GM19238 (cell line): ENCODE data around the gene CSTB.
"Not testable (repeated sequence)": the region's sequence is repeated elsewhere in the genome, so short reads cannot be mapped to it uniquely, and the experiment has no call there.

Experiments used
- DNase-seq: peaks from one replicate; pipeline ENCODE4 v3.0.0; 2011; ENCODE audit warnings: low spot score; ENCODE audit not compliant: insufficient read length

Gene CSTB, protein sequence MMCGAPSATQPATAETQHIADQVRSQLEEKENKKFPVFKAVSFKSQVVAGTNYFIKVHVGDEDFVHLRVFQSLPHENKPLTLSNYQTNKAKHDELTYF

DNA sequence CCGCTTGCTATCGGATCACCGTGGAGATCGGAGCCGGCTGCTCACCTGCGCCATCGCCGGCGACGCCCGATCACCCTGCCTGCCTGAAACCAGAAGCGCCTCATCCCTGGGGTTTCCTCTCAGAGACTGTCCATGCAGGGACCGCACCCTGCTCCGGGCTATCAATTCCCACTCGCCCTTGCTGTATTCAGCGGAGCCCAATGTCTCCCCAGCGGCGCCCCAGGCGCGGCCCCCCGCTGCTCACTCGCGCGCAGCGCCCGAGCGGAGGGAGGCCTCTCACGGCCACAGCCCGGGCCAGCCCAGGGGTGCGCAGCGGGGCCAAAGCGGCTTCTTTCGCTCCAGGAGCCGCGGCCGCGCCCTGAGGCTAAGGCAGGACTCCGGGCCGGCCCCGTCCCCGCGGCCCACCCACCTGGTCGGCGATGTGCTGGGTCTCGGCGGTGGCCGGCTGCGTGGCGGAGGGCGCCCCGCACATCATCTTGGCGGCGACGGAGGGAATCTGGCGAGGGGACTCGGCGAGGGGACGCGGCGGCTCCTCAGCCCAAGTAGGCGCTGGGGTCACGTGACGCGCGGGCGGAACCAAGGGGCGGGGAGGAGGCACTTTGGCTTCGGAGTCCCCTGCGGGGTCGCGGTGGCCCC, at the start of gene CSTB:
TSS of gene CSTB (minus strand) at position 514 of the 636 bp plus-strand sequence. CDS start at position 475, 39 bp downstream.
- peak; percentile 93 for DNase-seq

DNA sequence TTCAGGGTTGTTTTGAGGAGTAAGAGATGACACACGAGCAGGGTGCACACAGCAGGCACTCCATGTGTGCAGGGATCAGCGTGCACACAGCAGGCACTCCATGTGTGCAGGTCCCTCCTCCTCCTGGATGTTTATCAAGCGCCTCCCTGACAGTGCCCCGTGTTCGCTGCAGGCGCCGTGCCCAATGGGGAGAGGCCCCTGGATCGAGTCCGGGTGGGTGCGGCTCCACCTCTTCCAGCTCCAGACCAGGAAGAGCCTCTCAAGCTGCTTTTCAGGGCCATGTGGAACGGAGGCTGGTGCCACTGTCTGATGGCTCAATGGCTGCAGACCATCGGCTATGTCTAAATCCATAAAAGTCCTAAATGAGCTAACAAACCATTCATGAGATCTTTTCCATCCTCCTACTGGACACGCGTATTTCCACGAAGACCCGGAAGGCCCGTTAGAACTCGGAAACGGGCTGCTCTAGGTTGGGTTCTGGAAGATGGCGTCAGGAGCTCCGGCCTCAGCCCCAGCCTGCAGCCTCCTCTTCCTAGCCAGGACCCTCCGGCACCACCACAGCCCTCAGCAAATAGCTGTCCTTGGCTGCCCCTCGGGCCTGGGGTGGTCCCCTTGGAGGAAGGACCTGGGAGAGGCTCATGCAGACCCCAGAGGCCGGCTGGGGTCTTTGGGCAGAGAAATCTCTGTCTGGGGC, 49.3 kb upstream of the CSTB start:
- no peak for DNase-seq

DNA sequence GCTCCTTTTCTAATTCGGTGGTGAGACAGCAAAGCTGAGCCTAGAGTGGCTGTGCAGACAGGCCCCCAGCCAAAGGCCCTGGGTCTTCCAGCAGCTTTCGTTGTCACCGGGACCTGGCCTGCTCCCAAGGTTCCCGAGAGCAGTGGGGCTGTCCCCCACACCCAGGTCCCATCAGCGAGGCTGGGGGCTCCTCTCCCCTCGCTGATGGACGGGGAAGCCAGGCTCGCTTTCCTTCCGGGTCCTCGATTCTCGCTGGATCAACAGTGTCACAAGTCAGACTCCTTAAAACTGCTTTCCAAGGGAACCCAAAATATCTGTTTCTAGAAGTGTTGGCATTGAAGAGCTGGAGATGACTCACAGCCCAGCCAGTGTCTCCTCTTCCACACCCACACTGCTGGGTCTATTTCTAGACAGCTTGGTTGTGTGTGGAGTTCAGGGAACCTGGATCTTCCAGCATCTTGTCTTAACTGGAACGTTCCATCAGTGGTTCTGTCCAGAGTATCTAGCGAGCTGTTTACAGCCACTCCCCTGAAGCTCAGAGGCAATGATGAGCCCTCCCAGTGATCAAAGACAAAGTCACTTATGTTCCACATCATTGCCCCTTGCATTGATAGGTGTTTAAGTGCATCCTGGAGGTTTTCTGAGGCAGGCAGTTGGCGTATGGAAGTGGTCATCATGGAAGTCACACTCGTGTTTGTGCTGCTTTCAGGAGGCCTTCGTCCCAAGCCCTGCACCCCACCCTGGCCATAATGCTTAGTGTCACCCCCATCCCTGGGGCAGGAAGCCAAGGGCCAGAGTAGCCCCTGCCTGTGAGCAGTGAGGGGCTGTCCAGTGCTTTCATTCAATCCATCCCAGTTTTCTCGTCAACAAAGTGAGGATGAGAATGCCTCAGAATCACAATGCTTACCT, 48.5 kb upstream of the CSTB start:
- no peak for DNase-seq

DNA sequence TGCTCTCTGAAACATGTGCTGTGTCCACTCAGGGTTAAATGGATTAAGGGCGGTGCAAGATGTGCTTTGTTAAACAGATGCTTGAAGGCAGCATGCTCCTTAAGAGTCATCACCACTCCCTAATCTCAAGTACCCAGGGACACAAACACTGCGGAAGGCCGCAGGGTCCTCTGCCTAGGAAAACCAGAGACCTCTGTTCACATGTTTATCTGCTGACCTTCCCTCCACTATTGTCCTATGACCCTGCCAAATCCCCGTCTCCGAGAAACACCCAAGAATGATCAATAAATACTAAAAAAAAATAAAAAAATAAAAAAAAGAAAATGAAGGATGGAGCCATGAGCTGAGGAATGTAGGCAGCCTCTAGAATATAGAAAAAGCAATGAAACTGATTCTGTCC, 46.6 kb upstream of the CSTB start:
- not testable (repeated sequence) for DNase-seq

DNA sequence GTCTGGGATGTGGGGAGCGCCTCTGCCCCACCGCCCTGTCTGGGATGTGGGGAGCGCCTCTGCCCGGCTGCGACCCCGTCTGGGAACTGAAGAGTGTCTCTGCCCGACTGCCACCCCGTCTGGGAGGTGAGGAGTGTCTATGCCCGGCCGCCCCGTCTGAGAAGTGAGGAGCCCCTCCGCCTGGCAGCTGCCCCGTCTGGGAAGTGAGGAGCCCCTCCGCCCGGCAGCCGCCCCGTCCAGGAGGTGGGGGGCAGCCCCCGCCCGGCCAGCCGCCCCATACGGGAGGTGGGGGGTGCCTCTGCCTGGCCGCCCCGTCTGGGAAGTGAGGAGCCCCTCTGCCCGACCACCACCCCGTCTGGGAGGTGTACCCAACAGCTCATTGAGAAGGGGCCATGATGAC, 46.1 kb upstream of the CSTB start:
- not testable (repeated sequence) for DNase-seq

DNA sequence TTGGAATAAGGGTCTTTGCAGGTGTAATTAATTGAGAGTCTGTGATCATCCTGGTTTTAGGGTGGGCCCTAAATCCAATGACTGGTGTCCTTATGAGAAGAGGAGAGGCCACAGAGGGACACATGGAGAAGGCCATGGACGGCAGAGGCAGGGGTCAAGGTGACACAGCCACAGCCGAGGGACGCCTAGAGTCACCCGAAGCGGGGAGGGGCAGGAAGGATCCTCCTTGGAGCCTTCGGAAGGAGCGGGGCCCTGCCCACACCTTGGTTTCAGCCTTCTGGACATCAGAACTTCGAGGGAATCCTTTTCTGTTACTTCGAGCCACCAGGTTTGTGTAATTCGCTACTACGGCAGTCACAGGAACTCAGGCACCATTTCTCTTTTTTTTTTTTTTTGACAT, 44.4 kb upstream of the CSTB start:
- DNase-seq = no peak

DNA sequence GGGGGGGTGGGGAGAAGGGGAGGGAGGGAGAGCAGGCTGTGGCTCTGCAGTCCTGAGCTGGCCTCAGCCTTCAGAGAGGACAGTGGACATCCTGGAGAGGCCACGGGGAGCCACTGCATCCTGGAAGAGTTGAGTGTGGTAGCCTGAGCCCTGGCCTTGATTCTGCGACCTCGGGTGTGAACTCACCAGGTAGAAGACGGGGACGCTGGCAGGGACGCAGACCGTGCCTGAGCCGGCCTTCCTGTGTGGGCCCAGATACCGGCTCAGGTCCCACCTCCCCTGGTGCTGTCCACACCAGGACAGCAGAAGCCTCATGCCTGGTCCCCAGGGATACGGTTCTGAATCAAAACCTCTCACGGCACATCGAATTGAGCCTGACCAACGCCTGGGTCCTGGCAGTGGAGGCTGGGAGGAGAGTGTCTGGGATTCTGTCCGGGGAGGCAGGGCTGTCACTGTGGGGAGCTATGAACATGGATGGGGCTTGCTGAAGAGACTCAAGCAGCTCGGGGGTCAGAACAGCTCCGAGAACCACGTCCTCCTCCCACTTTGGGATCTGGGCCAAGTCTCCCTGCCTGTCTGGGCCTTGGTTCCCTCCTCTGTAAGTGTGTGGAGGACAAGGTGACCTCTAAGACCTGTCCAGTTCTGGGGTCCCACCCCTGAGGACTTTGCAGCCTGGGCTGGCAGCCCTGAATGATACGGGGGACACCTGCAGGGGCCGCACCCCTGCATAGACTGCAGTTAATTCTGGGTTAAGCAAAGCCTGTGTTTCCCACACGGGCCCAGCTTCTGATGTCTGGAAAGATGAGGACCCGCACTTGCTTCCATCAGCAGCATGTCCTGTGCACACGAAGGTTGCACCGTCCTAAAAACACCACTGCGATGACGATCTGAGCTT, 43.6 kb upstream of the CSTB start:
- DNase-seq = no peak

DNA sequence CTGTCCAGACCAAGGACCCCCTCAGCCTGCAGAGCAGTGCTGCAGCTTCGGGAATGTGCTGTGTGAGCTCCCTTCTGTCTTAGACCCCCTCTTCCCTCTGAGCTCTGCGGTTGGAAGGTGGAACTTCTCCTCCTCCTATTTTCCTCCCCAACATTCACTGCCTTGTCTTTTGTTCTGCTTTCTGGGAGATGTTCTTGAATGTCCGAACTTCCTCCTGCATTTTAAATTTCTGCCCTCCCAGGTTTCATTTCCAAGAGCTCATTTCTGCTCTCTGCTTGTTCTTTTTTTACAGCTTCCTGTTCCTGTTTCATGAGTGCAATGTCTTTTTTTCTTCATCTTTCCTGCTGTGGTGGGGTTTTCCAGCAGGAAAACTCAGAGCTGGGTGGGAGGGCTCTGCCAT, 42.6 kb upstream of the CSTB start:
- DNase-seq = no peak

DNA sequence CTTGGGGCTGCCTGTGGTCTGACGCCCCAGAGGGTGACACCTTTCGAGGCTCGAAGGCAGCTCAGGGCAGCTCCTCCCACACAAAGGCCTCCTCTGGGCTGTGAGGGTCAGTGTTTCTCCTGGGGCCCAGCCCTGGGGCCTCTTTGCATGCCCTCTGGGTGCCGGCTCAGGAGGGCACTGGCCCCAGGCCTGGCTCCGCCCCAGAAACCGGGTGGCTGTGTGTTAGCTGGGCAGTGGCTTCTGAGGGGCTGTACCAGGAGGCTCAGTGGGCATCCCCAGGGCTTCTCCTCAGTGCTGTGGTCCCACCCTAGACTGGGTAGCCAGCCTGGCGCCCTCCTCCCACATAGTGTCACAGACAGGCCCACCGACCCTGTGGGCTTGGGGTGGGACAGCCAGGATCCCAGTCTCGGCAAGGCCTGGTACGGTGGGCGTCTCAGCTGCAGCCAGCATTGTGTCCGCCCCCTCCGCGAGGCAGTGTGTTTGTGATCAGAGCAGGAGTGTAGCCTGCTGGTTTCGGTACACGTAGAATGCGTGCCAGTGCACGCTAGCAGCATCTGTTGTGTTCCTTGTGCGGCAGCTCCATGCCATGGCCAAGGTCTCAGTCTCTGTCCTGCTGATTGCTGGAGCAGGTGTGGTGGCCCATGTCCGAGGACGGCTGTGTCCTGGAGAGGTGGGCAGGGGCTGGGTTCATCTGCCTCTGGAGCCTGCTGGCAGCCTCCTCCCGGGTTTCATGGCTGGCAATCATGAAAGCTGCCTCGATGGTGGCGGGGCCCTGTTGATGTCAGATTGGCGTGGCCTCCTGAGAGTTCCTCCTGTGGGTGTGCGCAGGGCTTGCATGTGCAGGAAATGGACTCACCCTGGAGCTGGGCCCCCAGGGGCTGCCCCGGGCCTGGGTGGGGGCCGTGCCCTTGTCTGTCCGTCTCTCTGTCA, 41.3 kb upstream of the CSTB start:
- no peak for DNase-seq

DNA sequence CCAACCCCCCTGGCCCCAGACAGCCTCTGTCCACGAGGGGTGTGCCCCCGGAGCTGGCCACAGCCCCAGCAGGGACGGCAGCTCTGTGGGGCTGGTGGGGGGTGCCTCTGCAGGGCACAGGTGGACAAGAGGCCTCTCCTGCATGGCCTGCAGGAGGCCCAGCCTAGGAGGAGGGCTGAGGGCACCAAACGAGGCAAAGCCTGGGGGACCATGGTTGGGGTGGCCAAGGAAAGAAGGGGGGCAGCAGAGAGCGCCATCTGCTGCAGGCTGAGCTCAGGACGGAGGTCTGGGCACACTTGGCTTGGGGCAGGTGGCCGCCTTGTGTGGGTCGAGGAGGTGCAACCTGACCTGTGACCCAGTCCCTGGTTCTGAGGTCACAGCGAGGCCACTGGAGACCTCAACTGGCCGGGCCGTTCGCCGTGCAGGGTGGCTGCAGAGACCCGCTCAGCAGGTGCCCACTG, 40.5 kb upstream of the CSTB start:
- no peak for DNase-seq

DNA sequence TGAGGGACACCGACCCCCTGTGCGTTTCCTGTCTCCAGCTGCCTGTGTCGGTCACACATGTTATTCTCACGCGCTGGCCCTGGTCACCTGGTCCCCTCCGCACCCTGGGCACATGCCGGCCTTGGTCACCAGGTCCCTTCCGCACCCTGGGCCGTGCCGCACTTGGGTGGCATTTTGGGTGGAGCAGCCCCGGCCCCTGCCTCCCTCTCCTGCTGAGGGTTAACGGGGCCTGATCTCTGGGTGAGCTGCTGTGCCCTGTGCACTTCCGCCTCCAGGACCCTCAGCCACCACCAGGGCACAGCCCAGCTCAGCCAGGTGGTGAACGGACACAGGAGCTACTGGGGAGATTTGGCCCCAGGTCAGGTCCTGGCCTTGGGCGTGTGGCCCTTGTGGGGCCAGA, 39.9 kb upstream of the CSTB start:
- no peak for DNase-seq

DNA sequence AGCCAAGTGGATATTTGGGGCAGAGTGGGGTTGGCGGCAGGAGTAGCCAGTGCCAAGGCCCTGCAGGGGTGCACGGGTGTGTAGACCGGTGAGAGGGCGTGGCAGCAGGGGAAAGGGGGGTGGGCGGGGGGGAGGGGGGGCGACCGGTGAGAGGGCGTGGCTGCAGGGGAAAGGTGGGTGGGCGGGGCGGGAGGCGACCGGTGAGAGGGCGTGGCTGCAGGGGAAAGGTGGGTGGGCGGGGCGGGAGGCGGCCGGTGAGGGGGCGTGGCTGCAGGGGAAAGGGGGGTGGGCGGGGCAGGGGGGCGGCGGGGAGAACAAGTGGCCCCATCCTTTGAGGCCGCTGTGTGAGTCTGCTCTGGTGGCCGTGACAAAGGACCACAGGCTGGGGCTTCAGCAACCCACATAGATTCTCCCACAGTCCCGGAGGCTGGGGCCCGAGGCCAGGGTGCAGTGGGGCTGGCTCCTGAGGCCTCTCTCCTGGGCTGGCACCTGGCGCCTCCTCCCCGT, 39.1 kb upstream of the CSTB start:
- DNase-seq = no peak

DNA sequence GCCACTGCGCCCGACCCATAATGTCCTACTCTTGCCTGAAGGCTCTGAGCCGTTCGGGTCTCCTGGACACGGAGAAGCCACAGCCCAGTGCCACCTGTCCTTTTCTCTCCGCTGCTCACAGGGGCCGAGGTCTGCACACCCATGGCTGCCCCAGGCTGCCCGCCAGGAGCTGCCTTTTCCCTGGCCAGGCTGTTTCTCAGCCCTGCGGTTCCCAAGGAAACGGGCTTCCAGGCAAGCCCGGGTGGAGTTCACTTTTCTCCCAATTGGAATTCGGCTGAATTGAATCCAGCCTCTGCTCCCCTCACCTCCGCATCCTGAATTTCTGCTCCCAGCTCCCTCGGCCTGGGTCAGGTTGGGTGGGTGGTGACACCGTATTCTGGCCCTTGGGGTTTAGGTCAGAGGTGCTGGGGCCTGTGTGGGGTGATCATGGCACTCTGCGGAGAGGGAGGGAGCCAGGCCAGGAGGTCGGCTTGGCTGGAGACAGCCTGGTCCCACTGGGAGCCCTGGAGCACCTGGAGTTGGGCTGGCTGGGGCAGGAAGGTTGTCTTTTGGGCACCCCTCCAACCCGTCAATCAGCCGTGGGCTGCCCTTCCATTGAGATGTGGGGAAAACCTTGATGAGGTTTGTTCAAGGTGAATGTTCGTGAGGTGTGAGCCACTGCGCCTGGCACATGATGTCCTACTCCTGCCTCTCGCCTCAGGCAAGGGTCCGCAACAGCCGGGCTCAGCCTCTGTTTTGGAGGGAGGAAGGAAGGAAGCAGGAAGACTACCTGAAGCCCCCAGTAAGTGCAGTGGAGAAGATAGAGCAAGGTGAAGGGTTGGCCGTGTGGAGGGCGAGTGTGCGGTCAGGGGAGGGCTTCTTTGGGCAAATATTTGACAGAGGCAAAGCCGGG, 38.4 kb upstream of the CSTB start:
- DNase-seq = no peak

DNA sequence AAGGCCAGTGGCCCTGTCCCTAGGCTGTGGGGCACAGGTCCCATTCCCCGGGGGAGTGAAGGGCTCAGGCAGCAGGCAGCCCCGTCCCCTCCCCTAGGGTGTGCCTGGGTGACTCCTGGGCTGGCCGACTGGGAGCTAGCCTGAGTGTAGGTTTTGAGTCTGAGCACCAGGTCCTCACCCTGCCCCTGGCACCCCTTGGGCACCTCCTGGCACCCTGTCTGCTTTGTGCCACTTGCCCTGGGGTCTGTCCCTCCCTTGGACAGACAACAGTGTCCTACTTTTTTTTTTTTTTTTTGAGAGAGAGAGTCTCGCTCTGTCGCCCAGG, 37.5 kb upstream of the CSTB start:
- DNase-seq = no peak

DNA sequence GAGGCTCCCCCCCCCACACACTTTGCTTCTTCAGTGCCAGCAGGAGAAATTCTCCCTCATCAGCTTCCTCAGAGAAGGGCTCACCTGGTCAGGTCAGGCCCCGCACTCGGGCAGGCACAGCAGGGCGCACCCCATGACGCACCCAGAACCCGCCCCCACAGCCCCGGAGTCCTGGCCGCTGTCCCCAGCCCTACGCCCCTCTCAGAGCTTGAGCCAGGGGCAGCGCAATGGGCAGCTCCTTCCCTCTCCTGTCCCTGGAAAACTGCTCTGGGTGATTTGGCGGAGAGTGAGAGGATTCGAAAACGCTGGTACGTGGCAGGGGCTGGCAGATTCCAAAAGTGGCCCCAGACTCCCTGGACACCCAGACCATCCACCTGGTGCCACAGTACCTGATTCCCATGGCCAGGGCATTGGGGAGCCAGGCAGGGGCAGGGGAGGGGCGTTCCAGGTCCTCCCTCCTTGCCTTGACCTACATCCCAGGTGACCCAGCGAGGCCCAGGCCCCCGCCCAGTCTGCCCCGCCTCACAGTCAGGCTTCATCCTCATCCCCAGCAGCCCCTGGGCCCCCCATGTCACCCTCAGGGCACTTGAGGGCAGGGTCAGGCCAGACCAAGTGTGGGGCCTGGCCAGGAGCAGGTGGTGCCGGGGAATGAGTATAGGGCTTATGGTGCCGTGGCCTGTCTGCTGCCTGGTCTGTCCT, 37.0 kb upstream of the CSTB start:
- no peak for DNase-seq

DNA sequence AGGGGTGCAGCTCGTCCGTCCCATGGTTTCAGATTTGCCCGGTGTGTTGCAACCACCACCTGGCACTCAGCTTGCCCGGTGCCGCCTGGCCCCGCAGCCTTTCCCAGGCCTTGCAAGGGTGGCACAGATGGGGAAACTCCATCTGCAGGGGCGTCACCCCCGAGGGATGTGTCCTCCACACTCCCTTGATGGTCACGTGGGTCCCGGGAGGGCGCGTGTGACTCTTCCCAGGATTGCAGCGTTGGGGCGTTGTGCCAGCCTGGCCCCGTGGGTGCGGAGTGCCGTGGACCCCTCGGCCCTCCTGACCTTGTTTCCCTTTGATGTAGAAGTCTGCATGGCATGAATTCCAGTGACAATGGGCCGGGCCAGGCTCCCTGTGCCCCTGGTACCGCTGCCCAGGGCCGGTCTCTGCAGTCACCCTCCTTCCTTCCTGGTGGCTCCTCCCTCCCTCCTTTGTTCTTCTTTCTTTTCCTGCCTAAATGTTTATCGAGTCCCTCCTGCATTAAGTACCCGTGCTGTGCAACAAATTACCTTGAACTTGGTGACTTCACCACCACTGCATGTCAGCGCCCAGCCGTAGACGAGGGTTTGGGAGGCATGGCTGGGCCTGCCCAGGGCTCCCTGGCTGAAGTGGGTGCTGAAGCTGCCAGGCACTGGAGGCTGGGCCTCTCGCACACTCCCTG, 36.2 kb upstream of the CSTB start:
- DNase-seq = no peak

DNA sequence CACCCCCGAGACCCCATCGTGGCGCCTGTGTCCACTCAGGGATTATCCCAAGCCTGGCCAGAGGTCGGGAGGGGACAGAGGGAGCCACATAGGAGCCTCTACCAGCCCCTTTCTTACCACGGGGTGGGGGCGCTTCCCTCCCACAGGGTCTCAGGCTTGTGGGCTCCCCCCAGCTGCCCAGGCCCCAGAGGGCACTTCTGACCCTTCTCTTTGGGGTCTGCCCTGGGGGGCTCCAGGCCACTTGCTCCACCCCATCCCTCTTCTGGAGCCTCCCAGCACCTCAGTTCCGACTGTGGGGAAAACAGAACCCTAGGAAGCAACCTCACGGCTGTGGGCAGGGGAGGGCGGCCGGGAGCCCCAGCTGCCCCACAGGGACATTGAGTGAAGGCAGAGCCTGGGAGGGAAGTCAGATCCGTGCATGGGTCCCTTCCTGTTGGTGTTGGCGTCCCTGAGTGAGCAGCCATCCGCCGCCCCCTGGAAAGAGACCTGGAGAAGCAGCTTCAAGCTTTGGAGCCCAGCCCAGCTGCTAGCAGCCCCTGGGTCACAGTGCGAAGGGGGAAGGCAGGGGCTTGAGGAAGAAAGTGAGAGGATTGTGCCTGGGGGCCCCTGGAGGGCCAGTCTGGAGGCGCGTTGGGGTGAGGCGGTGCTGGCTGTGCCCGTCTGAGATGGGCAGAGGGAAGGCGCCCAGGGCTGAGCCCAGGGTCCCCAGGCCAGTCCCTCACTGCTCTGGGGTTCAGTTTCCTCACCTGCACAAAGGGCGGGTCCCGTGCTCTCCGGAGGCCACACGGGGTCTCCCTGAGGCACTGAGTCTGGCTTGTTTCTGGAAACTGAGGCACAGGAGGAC, 35.4 kb upstream of the CSTB start:
- no peak for DNase-seq
